ENCODE results near the gene RALGPS1. TPM values are rescaled to one million over a fixed set of nuclear protein-coding genes. Genes with fewer than 3 reads are reported as not detected.

RALGPS1 gene
- total and polyA plus RNA-seq, 2 of the 13 experiments (the other 11 are each of a cell fraction or from before 2014, with no cell fraction given): 3.7 to 6.5 TPM

DNA sequence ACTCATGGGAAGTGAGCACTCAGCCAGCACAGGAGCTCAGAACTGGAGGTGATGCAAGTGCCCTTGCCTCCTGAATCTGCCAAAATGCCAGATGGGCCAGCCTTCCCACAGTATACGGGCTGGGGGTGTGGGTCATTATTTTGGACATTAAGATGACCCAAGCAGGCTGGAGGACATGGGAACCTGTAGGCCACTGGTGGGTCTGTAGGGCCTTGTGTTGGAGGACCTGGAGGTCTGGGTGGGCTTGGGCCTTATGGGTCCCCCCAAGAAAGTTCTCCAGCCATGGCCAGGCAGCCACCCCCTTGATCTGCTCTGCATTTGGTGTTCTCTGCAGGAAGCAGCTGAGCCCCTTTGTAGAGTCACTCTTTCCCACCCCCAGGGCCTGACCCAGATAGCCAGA, 278.9 kb downstream of the RALGPS1 start:
- Histone ChIP-seq H3K4me3 (replicated peaks in 1 of 3; ENCODE audit: insufficient read depth in 1 of 3, low read depth in 2 of 3, low read length in 3 of 3) (no peak overlapping the region), H3K27me3 (ENCODE audit: control insufficient read depth in 1 of 2, insufficient read depth in 2 of 2, low read length in 2 of 2) (no peaks in the 10 kb centered on the region), H3K4me1 (ENCODE audit: insufficient read depth, low read length) (peaks cover 46% of the 10 kb centered on the region), H4K20me1 (ENCODE audit: insufficient read depth, low read length) (no peaks in the 10 kb centered on the region), H3K4me2 (ENCODE audit: low read depth, low read length) (no peak overlapping the region), H3K9me3 (ENCODE audit: low read length) (no peaks in the 10 kb centered on the region), H3K79me2 (ENCODE audit: insufficient read depth, low read length) (no peaks in the 10 kb centered on the region), H3K36me3 (replicated peaks in 1 of 2; ENCODE audit: control insufficient read depth in 1 of 2, insufficient read depth in 2 of 2, low read length in 2 of 2) (no peaks in the 10 kb centered on the region), H3K9ac (ENCODE audit: insufficient read depth, low read depth, low read length) (no peak overlapping the region), H2AFZ (ENCODE audit: low read length) (no peak overlapping the region), H3K27ac (ENCODE audit: extremely low read length, insufficient read depth, low read length) (no peak overlapping the region)
- TF ChIP-seq, protein P1, sequence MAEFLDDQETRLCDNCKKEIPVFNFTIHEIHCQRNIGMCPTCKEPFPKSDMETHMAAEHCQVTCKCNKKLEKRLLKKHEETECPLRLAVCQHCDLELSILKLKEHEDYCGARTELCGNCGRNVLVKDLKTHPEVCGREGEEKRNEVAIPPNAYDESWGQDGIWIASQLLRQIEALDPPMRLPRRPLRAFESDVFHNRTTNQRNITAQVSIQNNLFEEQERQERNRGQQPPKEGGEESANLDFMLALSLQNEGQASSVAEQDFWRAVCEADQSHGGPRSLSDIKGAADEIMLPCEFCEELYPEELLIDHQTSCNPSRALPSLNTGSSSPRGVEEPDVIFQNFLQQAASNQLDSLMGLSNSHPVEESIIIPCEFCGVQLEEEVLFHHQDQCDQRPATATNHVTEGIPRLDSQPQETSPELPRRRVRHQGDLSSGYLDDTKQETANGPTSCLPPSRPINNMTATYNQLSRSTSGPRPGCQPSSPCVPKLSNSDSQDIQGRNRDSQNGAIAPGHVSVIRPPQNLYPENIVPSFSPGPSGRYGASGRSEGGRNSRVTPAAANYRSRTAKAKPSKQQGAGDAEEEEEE (CRISPR knock-in tag; IDR thresholded peaks at IDR 0.05; ENCODE audit: borderline replicate concordance): no peak
- TF ChIP-seq, protein P2, sequence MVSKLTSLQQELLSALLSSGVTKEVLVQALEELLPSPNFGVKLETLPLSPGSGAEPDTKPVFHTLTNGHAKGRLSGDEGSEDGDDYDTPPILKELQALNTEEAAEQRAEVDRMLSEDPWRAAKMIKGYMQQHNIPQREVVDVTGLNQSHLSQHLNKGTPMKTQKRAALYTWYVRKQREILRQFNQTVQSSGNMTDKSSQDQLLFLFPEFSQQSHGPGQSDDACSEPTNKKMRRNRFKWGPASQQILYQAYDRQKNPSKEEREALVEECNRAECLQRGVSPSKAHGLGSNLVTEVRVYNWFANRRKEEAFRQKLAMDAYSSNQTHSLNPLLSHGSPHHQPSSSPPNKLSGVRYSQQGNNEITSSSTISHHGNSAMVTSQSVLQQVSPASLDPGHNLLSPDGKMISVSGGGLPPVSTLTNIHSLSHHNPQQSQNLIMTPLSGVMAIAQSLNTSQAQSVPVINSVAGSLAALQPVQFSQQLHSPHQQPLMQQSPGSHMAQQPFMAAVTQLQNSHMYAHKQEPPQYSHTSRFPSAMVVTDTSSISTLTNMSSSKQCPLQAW (CRISPR knock-in tag; IDR thresholded peaks at IDR 0.05): no peak
- no peak for TF ChIP-seq PCBP2 (optimal IDR thresholded peaks at IDR 0.05; ENCODE audit: low read depth, low read length, poor library complexity, severe bottlenecking)
- no peak for TF ChIP-seq HMGA1 (CRISPR knock-in tag; conservative IDR thresholded peaks at IDR 0.05)
- no peak for TF ChIP-seq NR2C2 (CRISPR knock-in tag; IDR thresholded peaks at IDR 0.05; ENCODE audit: borderline replicate concordance)
- TF ChIP-seq, protein P3, sequence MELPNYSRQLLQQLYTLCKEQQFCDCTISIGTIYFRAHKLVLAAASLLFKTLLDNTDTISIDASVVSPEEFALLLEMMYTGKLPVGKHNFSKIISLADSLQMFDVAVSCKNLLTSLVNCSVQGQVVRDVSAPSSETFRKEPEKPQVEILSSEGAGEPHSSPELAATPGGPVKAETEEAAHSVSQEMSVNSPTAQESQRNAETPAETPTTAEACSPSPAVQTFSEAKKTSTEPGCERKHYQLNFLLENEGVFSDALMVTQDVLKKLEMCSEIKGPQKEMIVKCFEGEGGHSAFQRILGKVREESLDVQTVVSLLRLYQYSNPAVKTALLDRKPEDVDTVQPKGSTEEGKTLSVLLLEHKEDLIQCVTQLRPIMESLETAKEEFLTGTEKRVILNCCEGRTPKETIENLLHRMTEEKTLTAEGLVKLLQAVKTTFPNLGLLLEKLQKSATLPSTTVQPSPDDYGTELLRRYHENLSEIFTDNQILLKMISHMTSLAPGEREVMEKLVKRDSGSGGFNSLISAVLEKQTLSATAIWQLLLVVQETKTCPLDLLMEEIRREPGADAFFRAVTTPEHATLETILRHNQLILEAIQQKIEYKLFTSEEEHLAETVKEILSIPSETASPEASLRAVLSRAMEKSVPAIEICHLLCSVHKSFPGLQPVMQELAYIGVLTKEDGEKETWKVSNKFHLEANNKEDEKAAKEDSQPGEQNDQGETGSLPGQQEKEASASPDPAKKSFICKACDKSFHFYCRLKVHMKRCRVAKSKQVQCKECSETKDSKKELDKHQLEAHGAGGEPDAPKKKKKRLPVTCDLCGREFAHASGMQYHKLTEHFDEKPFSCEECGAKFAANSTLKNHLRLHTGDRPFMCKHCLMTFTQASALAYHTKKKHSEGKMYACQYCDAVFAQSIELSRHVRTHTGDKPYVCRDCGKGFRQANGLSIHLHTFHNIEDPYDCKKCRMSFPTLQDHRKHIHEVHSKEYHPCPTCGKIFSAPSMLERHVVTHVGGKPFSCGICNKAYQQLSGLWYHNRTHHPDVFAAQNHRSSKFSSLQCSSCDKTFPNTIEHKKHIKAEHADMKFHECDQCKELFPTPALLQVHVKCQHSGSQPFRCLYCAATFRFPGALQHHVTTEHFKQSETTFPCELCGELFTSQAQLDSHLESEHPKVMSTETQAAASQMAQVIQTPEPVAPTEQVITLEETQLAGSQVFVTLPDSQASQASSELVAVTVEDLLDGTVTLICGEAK (IDR thresholded peaks at IDR 0.05): no peak
- TF ChIP-seq, protein P3 (CRISPR knock-in tag; IDR thresholded peaks at IDR 0.05): no peak
- no peak for TF ChIP-seq SMYD3 (CRISPR knock-in tag; IDR thresholded peaks at IDR 0.05)
- no peak for TF ChIP-seq ZNF83 (CRISPR knock-in tag; IDR thresholded peaks at IDR 0.05; ENCODE audit: borderline replicate concordance)
- TF ChIP-seq MBNL3 (CRISPR knock-in tag; conservative IDR thresholded peaks at IDR 0.05): no peak
- no peak for TF ChIP-seq GTF3A (CRISPR knock-in tag; conservative IDR thresholded peaks at IDR 0.05)
- no peak for TF ChIP-seq KLF6 (CRISPR knock-in tag; IDR thresholded peaks at IDR 0.05)
- TF ChIP-seq, protein P4, sequence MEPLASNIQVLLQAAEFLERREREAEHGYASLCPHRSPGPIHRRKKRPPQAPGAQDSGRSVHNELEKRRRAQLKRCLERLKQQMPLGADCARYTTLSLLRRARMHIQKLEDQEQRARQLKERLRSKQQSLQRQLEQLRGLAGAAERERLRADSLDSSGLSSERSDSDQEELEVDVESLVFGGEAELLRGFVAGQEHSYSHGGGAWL (CRISPR knock-in tag; IDR thresholded peaks at IDR 0.05): no peak
- intact Hi-C loops (cut with micrococcal nuclease; ENCODE audit: unreplicated experiment): no loop called here
- ATAC-seq: no peak
- in situ Hi-C loops (cut with HindIII; ENCODE audit: extremely low pct_ligation_motif_present, low pct_unique_long_range_greater_than_20kb): loop anchor here (10.0 kb wide), 1 partner anchor 229 kb away; no protein-coding TSS in a partner anchor
- BruUV-seq (replicated peaks): no TSS peak
- no CpG with 5 or more reads among the region's 1 CpG for WGBS (ENCODE audit: low lambda C conversion rate)
- ChIA-PET POLR2A (no interaction called here), CTCF (ENCODE audit: low intra/inter-chr PET ratio, low total read pairs) (no interaction called here)
- no peak for DNase-seq (ENCODE audit: low spot score)
- no peak for FAIRE-seq

Data from HepG2 (cell line).